HG02571 (cell line): ENCODE results near the gene CMIP.

Source experiments
- ATAC-seq: cut with Tn5 transposase; IDR thresholded peaks from one replicate; pipeline ENCODE4 v1.9.1; 2021; ENCODE audit warnings: mild to moderate bottlenecking, moderate library complexity; ENCODE audit not compliant: unreplicated experiment

Gene CMIP

DNA sequence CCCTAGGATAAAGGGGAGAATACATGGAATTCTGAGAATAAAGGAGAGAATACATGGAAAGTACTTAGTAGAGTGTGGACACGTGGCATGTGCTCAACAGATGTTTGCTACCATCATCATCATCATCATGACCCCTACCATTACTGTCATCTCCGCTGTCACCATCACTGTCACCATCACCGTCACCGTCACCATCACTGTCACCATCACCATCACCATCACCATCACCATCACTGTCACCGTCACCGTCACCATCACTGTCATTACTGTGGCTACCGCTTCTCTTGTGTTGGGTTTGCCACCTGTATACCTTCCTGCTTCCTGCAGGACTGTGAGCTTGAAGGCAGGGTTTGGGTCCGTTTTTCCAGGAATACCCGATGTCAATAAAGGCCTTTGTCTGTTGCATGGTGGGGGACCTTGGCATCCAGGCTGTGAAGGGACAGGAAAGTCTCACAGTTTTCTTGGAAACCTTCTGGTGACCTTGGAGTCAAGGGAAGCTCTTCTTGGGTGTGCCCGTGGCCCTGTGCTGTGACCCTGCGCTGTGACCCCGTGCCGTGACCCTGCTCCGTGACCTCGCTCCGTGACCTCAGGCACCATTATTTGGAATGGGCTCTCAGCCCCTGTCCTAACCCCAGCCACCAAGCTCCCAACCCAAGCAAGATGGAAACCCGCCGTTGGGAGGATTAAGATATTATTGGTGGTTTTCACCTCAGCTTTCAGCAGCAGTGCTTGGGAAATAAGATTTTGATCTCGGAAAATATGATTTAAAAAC lies 14.4 kb downstream of the CMIP start:
- no peak for ATAC-seq

- no peak for ATAC-seq
Measured at GRCh38 chr16:81460075-81460474, 15.5 kb downstream of the CMIP start.

- ATAC-seq, result no peak
Measured at GRCh38 chr16:81461243-81461642, 16.6 kb downstream of the CMIP start.

- no peak for ATAC-seq
Measured at GRCh38 chr16:81461766-81462165, 17.2 kb downstream of the CMIP start.

DNA sequence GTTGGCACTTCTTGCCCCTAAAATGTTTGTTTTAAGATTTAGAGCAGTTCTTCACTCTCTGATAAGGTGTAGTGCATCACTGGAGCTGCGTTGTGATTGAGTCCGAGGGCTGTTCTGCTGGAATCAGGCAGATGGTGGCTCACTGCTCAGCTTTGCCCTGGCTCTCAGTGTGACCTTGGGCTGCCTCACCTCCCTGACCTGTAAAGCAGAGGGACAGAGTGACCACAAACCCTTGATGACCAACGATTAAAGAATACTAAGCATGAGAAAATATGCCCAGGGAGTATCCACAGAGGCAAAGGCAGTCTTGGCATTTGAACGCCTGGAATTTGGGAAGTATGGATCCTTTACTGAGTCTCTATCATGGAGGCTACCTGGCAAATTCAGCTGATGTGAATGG lies 18.1 kb downstream of the CMIP start:
- no peak for ATAC-seq

DNA sequence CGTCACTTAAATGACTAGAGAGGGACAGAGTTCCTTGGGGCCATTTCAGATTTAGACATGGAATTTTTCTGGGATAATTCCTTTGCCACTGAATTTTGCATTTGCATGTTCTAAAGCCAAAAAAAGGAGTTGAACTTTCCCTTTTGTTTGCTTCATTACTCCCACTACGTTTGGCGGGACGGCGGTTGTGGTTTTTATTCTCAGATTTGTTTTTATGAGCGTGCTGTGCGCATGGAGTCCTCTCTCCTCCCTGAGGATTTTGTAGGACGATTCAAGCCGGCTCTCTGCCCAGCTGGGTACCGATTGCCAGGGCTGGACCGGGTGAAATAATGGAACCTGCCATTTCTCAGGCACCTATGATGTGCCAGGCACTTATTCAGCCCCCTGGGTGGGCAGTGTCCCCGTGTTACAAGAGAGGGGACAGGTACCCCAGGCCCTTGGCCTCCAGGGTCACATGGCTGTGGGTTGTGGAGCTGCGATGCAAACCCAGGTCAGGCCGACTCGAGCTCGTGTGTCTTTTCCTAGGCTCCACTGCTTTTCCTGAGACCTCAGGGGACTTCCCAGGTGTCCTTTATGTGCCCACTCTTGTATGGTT lies 18.8 kb downstream of the CMIP start:
- ATAC-seq, result no peak

DNA sequence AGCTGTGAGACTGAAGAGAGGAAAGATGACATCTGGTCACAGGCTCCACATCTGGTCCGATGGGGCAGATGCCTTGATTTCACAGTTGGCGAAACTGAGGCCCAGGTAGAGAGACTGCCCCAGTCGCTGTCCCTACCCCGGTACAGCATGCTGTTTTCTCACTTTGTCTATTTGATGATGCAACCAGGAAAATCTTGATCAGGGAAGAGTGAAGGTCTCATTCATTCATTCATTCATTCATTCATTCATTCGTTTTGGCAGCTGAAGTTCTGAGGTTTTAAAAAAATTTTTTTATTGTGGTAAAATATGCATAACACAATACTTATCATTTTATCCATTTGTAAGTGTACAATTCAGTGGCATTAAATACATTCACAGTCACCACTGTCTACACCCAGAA lies 19.7 kb downstream of the CMIP start:
- ATAC-seq, result no peak

DNA sequence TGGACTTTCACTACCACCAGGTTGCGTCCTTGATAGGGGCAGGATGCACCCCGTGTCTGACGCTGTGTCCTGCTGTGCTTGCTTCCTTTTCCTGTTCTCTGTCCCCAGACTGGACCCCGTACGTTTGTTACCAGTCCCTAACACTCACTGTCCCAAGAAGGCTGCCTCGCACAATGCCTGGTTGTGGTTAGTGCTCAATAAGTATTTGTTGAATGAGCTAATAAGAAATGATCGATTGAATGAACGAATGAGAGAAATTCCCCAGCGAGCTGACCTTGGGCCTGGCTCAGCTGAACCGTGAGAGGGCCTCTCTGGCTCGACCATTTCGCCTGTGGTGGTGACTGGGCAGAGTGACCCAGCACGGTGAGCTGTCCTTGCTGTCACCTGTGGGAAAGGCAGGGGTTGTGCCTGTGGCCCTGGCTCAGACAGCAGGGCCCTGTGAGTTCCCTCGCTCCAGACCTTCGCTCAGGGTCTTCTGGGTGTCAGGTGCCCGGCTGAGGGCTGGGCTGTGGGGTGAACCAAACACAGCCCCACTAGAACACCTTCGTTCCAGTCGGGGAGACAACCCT lies 20.9 kb downstream of the CMIP start:
- no peak for ATAC-seq

DNA sequence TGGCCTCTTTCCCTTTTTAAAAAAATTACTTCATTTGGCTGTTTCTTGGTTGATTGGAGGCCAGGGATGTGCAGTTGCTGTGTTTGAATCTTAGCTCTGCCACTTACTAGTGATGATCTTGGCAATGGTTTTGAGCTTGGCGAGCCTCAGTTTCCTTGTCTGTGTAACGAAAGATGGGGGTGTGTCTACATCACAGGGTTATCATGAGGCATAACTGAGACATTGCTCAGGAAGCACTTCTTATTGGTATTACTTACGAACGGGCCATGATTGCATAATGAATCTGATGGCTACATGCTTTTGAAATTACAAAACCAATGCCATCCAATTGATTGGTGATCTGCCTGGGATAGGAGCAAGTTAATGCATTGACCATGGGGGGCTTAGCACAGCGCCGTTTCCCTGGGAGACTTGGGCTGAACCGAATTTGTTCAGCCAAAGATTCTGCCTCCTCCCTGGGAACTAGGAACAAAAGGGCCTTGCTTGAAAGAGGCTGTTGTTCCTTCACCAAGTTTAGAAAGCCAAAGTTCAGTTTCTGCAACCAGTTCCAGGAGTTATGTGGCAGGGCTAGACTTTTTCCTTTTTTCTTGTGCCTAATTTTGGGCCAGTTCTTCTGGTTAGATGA lies 21.9 kb downstream of the CMIP start:
- ATAC-seq, result no peak

DNA sequence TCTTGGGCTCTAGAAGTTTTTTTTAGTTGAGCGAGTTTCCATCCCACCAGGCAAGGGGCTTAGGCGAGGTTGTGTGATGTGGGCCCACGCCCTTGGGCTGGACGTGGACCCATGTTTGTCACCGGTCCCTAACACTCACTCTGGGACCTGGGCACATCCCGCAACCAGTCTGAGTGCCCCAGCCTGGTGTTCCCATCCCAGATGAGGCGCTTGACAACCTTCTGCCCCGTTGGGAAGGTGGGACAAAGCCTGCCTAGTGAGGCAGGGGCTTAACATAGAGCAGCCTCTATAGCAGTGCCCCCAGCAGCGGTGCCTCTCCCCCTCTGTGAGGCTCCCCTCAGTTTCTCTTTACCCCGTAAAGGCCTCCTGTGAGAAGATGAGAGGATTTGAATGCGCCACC lies 22.5 kb downstream of the CMIP start:
- ATAC-seq, result no peak

GRCh38 chr16:81467815-81468214 lies 23.2 kb downstream of the CMIP start:
- no peak for ATAC-seq

GRCh38 chr16:81468269-81468902 lies 23.8 kb downstream of the CMIP start:
- no peak for ATAC-seq

- no peak for ATAC-seq
Measured at GRCh38 chr16:81469183-81469677, 24.6 kb downstream of the CMIP start.

- ATAC-seq, result peak; percentile 60
Measured at GRCh38 chr16:81469710-81470535, 25.3 kb downstream of the CMIP start.

DNA sequence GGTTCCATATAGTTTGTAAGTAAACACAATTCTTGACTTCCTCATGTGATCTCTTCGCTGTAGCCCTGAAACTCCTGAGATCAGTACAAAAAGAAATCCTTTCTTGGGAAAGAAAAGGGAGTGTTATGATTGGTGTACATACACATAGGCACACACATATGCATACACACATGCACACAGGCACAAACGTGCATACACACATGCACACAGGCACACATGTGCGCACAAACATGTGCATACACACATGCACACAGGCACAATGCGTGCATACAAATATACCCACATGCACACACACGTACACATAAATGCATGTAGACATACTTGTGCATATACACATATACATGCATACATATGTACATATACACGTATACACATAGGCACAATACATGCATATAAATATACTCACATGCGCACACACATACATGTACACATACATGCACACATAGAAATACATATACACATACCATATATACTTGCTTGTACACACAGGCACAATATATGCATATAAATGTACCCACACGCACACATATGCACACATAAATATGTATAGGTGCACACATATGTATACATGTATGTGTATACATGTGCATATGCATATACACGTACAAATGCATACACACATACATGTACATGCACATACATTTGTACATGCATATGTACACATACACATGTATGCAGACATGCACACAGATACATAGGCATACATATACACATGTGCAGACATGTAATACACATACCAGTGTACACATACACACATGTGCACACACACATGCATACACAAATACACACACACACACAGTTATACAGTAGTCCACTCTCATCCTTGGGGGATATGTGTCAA lies 26.4 kb downstream of the CMIP start:
- ATAC-seq, result no peak

DNA sequence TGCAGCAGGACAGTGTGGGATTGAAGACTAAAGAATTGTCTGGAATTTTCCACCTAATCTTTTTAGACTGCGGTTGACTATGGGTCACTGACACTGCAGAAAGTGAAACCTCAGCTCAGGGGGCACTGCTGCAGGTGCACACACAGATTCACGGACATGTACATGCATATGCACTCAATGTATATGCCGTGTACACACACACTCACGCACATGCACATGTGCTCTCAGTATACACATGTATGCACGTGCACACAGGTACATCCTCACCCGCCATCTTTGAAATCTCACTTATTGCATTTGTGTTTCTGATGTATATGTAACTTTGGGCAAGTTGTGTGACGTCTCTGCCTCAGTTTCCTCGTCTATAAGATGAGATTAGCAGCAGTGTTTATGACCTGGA lies 27.3 kb downstream of the CMIP start:
- ATAC-seq, result no peak

- no peak for ATAC-seq
Measured at GRCh38 chr16:81472391-81472790, 27.8 kb downstream of the CMIP start.

- no peak for ATAC-seq
Measured at GRCh38 chr16:81473066-81473488, 28.5 kb downstream of the CMIP start.

GRCh38 chr16:81473558-81473957 lies 28.9 kb downstream of the CMIP start:
- ATAC-seq, result no peak
